NCI-H2107 treated with DMSO at 0.1 percent for 48 hours (cell line): Measurements from ENCODE around the gene MBTD1.
"Not testable (repeated sequence)": the region's sequence is repeated elsewhere in the genome, so short reads cannot be mapped to it uniquely, and the experiment has no call there.

ENCODE experiments used
- DNase-seq: peaks from one replicate; lab custom pipeline; 2025; ENCODE audit not compliant: unreplicated experiment; lab: John Stamatoyannopoulos, UW

Gene MBTD1

GRCh38 chr17:51255673-51256072, 4.2 kb downstream of the MBTD1 start:
- DNase-seq = no peak

GRCh38 chr17:51251010-51251409, 8.8 kb downstream of the MBTD1 start:
- no peak for DNase-seq

GRCh38 chr17:51250314-51250840, 9.5 kb downstream of the MBTD1 start:
- no peak for DNase-seq

- no peak for DNase-seq
These were observed 14.3 kb downstream of the MBTD1 start for GRCh38 chr17:51245535-51245934.

- no peak for DNase-seq
These were observed 15.8 kb downstream of the MBTD1 start for GRCh38 chr17:51244041-51244440.

- no peak for DNase-seq
These were observed 19.6 kb downstream of the MBTD1 start for GRCh38 chr17:51240275-51240674.

GRCh38 chr17:51238255-51238887, 21.5 kb downstream of the MBTD1 start:
- no peak for DNase-seq

- no peak for DNase-seq
These were observed 25.7 kb downstream of the MBTD1 start for GRCh38 chr17:51234162-51234561.

GRCh38 chr17:51231999-51232398, 27.9 kb downstream of the MBTD1 start:
- no peak for DNase-seq

GRCh38 chr17:51230306-51230705, 29.5 kb downstream of the MBTD1 start:
- no peak for DNase-seq

GRCh38 chr17:51229889-51230288, 30.0 kb downstream of the MBTD1 start:
- no peak for DNase-seq

GRCh38 chr17:51228161-51228560, 31.7 kb downstream of the MBTD1 start:
- no peak for DNase-seq

- not testable (repeated sequence) for DNase-seq
These were observed 34.3 kb downstream of the MBTD1 start for GRCh38 chr17:51225523-51225922.

GRCh38 chr17:51224402-51225262, 35.2 kb downstream of the MBTD1 start:
- no peak for DNase-seq

- no peak for DNase-seq
These were observed 38.5 kb downstream of the MBTD1 start for GRCh38 chr17:51221322-51221721.

GRCh38 chr17:51217946-51218345, 41.9 kb downstream of the MBTD1 start:
- no peak for DNase-seq

GRCh38 chr17:51214920-51215319, 44.9 kb downstream of the MBTD1 start:
- DNase-seq = no peak

- DNase-seq = no peak
These were observed 56.0 kb downstream of the MBTD1 start for GRCh38 chr17:51203838-51204237.

GRCh38 chr17:51200846-51201245, 59.0 kb downstream of the MBTD1 start:
- no peak for DNase-seq

GRCh38 chr17:51200295-51200694, 59.6 kb downstream of the MBTD1 start:
- no peak for DNase-seq

GRCh38 chr17:51197754-51198153, 62.1 kb downstream of the MBTD1 start:
- no peak for DNase-seq

- no peak for DNase-seq
These were observed 68.0 kb downstream of the MBTD1 start for GRCh38 chr17:51191895-51192294.
